A673 (cell line): ENCODE results near the gene SUFU.

Source experiments
- EZH2 ChIP-seq: fragments of 200-600 bp; sonication (generic); IDR thresholded peaks from 2 replicates; pipeline ENCODE4 v1.6.1; 2017; ENCODE audit warnings: borderline replicate concordance, low read depth, mild to moderate bottlenecking, mixed read lengths, antibody characterized with exemption, low read length; ENCODE audit not compliant: poor library complexity, severe bottlenecking
- TF ChIP-seq, protein P1 (sequence below): fragments of 300-800, 200-600 bp; sonication (generic); conservative IDR thresholded peaks from 2 replicates; pipeline ENCODE4 v1.5.1; 2017; ENCODE audit warnings: low read depth, mild to moderate bottlenecking, antibody characterized with exemption, low read length, moderate library complexity, mixed read lengths

GRCh38 chr10:102593804-102594079 lies 90.0 kb downstream of the SUFU start:
- TF ChIP-seq, protein P1, sequence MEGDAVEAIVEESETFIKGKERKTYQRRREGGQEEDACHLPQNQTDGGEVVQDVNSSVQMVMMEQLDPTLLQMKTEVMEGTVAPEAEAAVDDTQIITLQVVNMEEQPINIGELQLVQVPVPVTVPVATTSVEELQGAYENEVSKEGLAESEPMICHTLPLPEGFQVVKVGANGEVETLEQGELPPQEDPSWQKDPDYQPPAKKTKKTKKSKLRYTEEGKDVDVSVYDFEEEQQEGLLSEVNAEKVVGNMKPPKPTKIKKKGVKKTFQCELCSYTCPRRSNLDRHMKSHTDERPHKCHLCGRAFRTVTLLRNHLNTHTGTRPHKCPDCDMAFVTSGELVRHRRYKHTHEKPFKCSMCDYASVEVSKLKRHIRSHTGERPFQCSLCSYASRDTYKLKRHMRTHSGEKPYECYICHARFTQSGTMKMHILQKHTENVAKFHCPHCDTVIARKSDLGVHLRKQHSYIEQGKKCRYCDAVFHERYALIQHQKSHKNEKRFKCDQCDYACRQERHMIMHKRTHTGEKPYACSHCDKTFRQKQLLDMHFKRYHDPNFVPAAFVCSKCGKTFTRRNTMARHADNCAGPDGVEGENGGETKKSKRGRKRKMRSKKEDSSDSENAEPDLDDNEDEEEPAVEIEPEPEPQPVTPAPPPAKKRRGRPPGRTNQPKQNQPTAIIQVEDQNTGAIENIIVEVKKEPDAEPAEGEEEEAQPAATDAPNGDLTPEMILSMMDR: no peak
- TF ChIP-seq EZH2: no peak
